Stimulated activated CD8-positive, alpha-beta memory T cell treated with anti-CD3 and anti-CD28 coated beads, Interleukin-12 subunit alpha, Interleukin-12 subunit beta, amount 100 ng/mL, for 24 hours (primary cell): Measurements from ENCODE around the gene IGFN1.

ENCODE experiments used
- DNase-seq: peaks from one replicate; pipeline ENCODE4 v3.0.0-alpha.2; 2020; ENCODE audit errors: extremely low read depth

IGFN1 gene

DNA sequence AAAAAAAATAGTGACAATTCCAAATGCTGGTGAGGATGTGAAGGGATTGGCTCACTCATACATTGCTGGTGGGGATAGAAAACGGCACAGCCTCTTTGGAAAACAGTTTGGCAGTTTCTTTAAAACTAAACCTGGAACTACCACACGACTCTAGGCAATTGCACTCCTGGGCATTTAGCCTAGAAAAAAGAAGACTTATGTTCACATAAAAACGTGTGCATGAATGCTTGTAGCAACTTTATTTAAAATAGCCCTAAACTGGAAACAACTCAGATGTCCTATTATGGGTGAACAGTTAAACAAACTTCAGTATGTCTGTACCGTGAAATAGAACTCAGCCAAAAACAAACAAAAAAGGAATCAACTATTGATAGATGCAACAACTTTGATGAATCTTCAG is 26.9 kb upstream of the IGFN1 start:
- no peak for DNase-seq

DNA sequence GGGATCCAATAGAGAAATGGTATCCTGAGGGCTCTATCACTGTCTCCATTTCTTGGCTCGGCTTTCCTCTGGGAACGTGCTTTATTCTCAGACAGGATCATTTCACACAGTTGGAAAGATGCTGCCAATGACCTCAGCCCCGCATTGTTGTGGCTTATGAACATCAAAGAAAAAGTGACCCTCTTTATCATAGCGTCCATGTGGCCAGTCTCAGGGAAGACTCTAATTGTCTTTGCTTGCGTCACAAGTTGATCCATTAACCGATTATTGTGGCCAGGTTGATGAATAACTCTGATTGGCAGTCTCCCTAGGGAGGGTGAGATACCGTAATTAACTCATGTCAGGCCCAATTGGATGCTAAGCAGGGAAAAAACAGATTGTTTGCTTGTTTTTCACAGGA is 26.0 kb upstream of the IGFN1 start:
- no peak for DNase-seq

DNA sequence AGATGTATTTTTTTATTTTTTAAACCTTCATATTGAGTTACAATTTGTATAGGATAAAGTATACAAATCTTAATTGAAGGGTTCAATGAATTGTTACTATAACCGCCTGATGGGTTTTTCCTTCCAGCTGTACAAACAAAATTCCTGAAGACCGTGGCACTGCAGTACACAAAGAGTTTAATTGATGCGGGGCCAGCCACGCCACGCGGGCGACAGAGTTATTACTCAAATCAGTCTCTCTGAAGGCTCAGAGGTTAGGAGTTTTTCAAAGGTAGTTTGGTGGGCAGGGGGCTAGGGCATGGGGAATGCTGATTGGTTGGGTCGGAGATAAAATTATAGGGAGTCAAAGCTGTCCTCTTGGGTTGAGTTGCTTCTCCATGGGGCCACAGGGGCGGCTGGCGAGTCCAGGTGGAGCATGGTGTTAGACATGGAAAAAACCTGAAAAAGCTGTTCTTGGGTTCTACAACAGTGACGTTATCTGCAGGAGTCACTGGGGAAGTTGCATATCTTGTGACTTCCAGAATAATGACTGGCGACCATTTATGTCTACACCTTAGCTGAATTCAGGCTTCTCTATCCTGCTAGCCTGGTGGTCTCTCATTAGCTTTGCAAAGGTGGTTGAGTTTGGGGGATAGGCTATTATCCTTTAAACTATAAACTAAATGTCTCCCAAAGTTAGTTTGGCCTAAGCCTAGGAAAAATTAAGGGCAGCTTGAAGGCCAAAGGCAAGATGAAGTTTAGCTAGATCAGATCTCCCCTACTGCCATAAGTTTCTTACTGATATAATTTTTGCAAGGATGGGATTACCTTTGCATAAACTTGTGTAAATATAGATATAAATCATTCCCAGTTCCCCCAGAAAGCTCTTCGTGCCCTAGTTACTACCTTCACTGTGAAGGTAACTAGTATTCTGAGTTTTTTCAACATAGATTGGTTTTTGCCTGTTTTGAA is 23.3 kb upstream of the IGFN1 start:
- DNase-seq = no peak

DNA sequence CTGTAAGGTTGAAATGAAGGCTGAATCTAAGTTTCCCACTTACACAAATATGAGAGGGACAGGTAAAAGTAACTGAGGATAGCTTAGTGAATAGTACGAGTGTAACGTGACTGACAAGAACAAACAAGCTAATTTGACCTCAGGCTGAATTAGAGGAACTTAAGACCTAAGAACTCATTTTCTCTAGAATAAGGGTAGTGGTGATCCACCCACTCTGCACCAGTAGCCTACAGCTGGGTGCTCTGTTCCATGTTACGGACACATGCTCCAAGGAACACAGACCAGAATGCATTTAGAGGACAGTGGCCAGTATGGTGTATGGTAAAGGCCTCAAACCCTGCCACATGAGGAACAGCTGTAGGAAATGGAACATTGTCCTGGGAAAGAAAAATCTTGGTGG is 21.4 kb upstream of the IGFN1 start:
- DNase-seq = no peak

DNA sequence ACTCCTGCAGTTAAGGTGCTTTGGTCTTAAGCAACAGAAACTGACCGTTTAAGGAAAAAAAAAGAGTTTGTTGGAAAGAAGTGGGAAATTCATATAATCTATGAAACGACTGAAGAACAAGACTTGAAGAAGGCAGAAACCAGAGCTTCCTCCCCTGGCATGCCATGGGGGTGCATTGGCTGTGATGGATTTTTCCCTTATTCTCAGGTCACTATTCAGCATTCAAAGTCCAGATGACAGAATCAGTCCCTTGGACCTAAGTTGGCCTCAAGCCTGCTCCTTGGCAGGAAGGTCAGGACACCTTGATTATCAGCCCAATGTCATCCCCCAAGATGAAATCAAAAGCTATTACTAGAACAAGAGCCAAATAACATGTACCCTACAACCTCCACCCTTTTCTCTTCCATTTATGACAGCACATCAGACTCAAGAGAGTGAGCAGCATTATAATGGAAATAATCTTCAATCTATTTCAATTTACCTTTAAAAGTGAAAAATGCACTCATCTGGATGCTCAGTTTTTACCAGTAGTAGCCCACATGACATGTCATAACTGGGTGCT is 20.6 kb upstream of the IGFN1 start:
- DNase-seq = no peak

DNA sequence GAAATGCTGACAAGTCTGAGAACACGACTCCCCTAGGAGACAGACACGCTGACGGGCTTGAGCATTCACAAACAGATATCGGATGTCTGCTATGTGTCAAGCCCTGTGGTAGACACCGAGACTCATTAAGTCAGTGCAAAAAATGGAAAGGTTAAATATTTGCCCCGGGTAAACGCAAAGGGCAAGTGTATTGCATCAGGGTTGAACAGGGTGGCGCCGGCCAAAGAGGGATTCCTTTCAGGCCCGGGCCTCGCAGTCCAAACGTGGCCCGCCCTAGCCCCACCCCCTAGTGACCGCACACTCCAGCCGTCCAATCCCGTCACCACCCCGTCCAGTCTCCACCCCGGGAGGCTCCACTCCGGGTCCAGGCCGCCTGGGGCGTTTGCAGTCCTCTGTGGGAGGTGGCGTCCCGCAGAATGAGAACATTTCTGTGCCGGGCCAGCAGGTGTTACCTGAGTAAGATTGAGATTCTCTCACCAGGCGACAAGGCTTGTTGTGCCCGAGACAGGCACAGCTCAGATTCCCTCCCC is 20.0 kb upstream of the IGFN1 start:
- DNase-seq = peak; percentile 47

DNA sequence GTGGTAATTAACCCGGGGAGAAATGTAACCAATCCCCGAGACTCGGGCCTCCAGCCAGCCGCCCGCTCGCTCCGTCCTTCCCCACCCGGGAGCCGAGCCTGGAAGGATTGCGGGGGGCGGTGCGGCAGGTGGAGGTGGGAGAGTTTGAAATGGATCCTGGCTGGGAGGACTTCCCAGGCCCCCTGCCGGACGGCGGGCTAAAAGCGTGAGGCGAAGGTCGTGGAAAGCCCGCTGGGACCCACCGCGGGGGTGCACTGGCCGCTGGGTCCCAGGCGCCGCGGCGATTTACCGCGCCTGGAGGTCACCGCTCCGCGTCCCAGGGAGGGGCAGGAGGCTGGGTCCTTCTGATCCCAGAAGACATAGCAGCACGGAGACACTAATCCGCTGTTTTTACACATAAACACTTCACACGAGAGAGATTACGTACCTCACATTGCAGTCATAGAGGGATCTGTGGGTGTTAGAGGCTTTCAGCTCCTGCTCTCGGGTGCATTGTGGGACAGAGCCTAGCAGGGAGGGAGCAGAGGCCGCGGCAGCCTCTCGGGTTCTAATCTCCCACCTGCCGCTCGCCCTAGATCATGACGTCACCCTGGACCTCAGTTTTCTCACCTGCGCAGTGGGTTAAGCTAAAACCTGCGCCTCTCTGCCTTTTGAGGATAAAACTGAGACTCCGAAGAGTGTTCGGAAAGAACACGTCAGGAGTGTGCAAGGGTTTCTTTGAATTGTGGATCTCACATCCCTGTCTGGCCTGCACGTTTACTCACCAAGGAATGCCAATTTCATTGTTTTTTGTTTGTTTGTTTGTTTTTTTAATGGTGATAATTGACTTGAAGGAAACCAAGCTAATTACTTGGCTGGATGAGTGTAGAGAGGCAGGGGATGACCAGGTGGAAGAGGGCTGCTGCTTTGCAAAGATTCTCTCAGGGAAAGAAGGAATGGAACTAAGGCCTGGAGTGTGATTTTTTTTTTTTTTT is 19.3 kb upstream of the IGFN1 start:
- DNase-seq = no peak

DNA sequence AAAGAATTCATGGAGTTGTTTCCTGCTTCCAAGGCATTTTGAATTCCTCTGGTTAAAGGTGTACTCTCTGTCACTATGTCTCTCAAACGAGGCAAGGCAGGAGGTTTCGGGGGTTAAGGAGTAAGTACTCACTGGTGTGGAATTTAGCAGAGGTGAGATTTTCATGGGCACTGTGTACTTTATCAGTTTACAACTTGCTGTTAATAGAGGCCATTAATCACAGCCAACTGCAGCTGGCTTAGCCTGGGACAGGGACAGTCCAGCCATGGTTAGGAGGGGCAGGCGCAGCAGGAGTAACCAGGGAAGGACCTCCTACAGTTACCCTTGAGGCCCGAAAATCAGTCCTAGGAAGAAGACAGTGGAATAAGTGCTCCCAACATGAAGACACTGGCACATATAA is 18.3 kb upstream of the IGFN1 start:
- DNase-seq = no peak

DNA sequence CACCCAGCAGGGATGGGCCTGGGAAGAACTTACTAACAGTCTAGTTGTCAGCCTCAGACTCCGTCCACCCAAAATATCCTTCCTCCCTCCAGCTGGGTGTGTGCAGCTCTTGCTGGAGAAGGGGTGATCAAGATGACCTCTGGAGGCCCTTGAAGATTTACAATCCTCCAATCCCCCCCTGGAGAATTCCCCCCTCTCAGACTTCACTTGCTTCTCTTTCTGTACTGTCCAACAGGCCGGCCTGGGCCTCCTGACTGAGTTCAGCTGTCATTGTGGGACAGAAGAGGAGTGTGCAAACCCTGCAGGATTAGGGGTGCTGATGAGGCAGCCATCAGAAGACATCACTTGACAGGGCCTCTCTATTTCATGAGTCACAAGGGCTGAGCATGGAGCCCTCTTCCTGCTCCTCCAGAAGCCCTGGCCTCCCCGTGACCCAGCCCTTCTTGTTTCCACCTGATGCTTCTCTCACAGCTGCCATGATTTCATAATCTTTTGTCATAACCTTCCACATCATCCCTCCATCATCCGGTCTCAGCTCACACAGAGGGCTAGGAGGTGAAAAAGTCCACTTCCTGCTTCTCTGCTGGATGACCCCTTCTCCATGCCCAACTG is 17.5 kb upstream of the IGFN1 start:
- DNase-seq = no peak

DNA sequence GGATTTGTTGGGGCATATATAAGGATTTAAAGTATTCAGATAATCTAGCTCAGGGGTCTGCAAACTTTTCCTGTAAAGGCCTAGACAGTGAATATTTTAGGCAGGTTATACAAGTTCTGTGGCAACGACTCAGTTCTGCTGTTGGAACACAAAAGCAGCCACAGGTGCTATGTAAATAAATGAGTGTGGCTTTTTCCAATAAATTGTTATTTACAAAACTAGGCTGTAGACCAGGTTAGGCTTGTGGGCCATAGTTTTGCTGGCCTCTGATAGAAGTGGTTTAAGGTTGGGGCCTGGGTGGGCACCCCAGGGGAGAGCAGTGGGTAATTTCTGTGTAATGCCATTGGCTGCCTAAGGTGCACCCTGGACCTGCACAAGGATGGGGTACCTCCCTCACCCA is 16.9 kb upstream of the IGFN1 start:
- no peak for DNase-seq

DNA sequence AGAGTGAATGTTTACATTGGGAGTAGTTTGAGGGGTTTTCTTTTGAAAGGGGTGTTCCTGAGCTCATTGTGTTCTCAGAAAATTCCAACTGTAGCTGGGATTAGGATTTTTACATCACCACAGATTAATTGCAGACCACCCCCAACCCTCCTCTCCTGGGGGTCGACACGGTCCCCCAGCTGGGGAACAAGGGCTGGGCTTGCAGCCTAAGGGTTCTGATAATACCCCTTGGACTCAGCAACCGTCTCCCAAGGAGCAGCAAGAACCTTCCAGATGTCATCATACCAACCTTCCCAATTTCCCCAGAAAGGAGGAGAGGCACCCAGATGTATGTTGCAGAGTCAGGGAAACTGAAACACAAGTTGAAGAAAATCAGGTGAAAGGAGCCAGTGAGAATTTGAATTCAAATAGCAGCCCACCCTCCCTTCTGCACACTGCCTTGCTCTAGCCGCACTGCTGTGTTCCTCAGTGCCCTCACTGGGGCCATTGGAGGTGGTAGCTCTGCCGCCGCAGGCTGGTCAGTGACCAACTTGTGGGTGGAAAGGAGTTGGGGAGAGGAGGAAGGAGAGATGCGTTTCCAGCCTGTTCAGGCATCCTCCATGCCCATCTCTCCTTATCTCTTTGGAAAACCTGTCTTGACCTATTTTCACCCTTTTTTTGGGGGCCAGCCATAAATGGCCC is 14.7 kb upstream of the IGFN1 start:
- DNase-seq = no peak

DNA sequence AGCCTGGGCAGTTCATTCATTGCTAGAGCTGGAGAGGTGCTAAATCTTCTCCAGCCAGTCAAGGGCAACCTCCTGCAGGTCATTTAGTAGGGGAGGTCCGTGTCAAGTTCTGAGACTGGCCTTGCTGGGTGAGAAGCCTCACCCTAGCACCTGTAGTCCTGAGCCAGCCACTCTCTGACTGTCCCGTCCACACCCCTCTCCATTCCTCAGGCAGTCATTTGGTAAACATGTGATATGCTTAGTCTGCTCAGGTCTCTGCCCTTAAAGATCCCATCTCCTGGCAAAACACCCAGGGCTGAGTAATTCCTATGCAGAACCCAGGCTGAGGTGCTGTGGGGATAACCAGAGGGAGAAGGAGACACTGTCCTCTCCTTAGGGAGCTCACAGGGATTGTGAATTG is 13.7 kb upstream of the IGFN1 start:
- DNase-seq = no peak

DNA sequence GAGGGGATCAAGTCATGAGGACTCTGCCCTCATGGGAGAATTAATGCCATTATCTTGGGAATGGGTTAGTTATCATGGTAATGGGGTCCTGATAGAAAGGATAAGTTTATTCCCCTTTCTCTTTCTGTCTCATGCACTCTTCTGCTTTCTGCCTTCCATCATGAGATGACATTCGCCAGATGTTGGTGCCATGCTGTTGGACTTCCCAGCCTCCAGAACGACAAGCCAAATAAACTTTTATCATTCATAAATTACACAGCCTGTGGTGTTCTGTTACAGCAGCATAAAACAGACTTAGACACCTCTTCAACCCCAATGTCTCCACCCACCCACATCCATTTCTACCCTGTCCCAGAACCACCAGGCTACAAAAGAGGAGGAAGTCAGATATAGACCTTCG is 11.9 kb upstream of the IGFN1 start:
- no peak for DNase-seq

DNA sequence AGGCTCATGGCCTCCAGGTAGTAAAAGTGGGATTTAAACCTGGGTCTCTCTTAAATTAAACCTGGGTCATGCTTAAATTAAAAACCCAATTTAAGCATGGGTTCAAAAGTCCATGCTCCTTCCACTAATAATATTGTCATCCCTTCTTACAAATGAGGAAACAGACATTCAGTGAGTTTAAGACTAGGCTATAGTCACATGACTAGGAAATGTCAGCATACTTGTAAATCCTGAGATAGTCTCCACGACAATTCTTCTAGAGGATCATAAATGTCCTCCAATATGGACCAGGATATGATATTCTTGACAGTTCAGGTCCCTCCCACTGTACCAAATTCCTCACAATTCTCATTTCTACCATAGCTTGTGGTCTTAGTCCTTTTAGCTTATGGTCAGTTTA is 10.5 kb upstream of the IGFN1 start:
- DNase-seq = no peak

DNA sequence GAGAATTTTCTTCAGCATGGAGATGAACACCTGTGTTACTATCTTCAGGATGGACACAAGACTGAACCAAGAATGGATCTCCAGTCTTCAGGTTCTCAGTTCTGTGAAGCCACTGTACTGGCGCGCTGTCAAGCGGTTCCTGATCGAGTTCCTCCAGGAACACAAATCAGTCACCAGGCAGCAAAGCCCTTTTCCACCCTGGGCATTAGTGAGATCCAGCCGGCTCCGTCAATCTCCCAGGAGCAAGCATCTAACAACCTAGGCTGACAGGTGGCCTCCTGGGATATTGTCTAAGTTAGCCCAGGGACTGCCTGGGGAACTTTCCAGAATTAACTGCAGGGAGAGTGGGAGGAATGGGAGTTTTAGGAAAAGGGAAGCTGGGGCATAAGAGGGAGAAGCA is 9.7 kb upstream of the IGFN1 start:
- DNase-seq = no peak

DNA sequence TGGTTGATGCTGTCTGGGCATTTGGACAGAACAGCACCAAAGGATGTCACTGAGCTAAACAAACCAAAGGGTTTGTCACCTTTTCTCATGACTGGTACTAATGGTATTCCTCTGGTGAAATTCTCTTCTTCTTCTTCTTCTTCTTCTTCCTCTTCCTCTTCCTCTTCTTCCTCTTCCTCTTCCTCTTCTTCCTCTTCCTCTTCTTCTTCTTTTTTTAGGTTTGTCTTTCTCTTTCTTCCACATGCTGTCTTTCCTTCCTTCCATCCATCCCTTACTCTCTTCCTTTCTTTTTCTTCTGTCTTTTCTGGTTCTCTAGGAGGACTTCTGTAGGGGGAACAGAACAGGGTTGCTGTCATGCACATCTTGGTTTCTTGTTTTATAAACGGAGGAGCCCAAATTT is 9.3 kb upstream of the IGFN1 start:
- no peak for DNase-seq

DNA sequence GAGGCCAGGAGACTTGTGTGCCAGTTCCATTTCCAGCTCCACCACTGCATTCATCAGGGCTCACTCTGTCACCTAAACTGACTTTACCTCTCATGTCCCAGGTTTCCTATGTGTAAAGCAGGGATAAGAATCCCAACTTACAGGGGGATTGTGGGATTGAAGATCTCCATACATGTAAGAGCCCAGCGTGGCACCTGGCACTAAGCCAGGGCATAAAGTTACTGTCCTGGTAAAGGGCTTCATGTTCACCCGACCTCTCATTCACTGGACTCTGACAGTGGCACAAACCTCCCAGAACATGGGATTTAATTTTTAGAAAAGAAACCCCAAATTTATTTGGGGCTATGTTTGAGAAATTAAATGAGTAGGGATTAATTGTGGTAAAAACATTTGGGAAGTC is 8.9 kb upstream of the IGFN1 start:
- DNase-seq = no peak

DNA sequence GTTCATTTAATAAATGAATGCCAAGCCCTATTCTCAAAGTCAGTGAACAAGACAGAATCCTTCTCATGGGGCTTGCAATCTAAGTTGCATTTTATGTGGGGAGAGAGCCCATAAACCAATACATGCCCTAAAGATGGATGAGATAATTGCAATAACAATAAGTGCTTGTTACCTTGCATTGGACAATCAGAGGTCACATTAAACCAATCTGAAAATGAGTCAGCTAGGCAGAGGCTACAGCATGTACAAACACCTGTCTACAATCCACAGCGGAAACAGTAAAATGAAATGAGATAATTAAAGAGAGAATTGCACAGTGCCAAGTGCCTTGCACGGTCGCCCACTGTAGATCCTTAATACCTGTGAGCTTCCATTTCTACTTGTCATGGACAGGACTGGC is 7.4 kb upstream of the IGFN1 start:
- DNase-seq = no peak

DNA sequence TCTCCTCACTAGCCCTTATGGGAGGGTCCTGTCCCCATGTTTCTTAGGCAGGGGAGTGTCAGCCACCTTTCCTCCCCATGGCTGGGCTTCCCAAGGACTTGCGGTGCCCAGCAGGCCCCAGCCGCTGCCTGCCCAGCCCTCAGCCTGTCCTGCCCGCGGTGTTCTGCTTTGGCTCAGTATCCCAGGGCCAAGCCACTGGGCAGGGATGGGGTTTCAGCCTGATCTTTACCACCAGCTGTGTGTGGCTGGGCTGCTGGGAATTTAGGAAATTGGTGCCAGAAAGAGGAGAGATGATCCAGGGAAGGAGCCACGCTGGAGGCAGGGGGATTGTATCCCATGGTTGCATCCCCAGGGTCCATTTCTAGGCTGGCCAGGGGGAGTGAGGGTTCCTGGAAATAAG is 6.9 kb upstream of the IGFN1 start:
- DNase-seq = no peak

DNA sequence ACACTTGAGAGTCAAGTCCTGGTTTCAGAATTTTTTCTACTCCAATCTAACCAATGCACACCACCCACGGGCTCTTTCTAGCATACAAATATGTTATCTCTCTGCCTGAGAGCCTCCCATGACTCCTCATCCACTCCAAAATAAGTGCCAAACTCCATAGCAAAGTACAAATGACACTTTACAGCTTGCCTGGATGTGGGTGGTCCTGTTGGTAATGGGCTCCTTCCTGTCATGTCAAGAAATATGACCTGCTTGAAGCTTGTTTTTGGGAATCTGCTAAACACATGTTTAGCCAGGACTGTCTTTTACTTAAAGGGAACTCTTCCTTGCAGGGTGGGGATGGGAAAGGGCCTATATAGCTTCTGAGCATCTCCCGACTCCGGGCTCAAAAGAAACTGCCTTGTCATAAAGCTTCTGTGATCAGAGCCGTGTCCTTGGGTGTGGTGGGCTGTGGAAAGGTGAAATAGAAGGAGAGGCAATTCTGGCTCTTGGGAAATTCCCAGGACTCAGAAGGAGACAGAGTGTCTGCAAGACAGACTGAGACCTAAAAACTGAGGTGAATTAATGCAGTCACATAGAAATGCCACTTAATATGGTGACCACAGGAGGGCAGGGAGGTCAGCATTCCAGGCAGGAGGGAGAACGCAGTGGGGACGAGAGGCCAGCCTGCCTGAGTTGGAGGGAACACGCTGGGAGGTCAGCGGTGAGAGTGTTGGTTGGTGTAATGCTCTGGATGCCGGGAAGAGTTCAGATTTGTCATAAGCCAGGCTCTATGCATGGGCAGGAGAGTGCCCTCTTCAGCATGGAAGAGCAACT is 6.1 kb upstream of the IGFN1 start:
- no peak for DNase-seq
